Liver (tissue), 3 donors: Measurements from ENCODE around the gene FRK.

Source experiments
- EGR1 ChIP-seq, 2 donors: IDR thresholded peaks; 2 replicates each; pipeline ENCODE4 v1.6.1; 2016 to 2018; ENCODE audit warnings: antibody characterized with exemption in 2 of 2, low read depth in 2 of 2
- FOXA1 ChIP-seq: IDR thresholded peaks from 2 replicates; pipeline ENCODE4 v1.6.1; 2016; ENCODE audit warnings: antibody characterized with exemption
- GABPA ChIP-seq, 2 donors: IDR thresholded peaks in 1 of 2; conservative IDR thresholded peaks in 1 of 2; 2 replicates each; pipeline ENCODE4 v1.6.1; 2016; ENCODE audit warnings: antibody characterized with exemption in 2 of 2, mild to moderate bottlenecking in 1 of 2, moderate library complexity in 1 of 2
- HNF4A ChIP-seq, 2 donors: conservative IDR thresholded peaks; 2 replicates each; pipeline ENCODE4 v1.6.1; 2016; ENCODE audit warnings: antibody characterized with exemption in 2 of 2, mild to moderate bottlenecking in 2 of 2
- JUND ChIP-seq, 2 donors: IDR thresholded peaks; 2 replicates each; pipeline ENCODE4 v1.6.1; 2016; ENCODE audit warnings: antibody characterized with exemption in 2 of 2
- MAX ChIP-seq: IDR thresholded peaks from 2 replicates; pipeline ENCODE4 v1.6.1; 2016; ENCODE audit warnings: antibody characterized with exemption
- NR2F2 ChIP-seq: IDR thresholded peaks from 2 replicates; pipeline ENCODE4 v1.6.1; 2016; ENCODE audit warnings: antibody characterized with exemption
- RAD21 ChIP-seq, 2 donors: IDR thresholded peaks; 2 replicates each; pipeline ENCODE4 v1.6.1; 2016; ENCODE audit warnings: antibody characterized with exemption in 2 of 2, mild to moderate bottlenecking in 2 of 2
- SP1 ChIP-seq: IDR thresholded peaks from 2 replicates; pipeline ENCODE4 v1.6.1; 2018; ENCODE audit warnings: antibody characterized with exemption, mild to moderate bottlenecking
- TAF1 ChIP-seq: conservative IDR thresholded peaks from 2 replicates; pipeline ENCODE4 v1.6.1; 2016; ENCODE audit warnings: antibody characterized with exemption, mild to moderate bottlenecking
- YY1 ChIP-seq: IDR thresholded peaks from 2 replicates; pipeline ENCODE4 v1.6.1; 2016; ENCODE audit warnings: antibody characterized with exemption, mild to moderate bottlenecking
- ZBTB33 ChIP-seq: IDR thresholded peaks from 2 replicates; pipeline ENCODE4 v1.6.1; 2016; ENCODE audit warnings: antibody characterized with exemption
- TF ChIP-seq, protein P1 (sequence below): fragments of 150-350 bp; IDR thresholded peaks from 2 replicates; pipeline ENCODE4 v1.5.1; 2017; ENCODE audit warnings: improper control_type of control experiment, low read depth, low read length; ENCODE audit not compliant: missing input control
- TF ChIP-seq, protein P2 (sequence below): IDR thresholded peaks from 2 replicates; pipeline ENCODE4 v1.6.1; 2016; ENCODE audit warnings: antibody characterized with exemption, mild to moderate bottlenecking
- donor health status: healthy.
- donor health status: healthy.

DNA sequence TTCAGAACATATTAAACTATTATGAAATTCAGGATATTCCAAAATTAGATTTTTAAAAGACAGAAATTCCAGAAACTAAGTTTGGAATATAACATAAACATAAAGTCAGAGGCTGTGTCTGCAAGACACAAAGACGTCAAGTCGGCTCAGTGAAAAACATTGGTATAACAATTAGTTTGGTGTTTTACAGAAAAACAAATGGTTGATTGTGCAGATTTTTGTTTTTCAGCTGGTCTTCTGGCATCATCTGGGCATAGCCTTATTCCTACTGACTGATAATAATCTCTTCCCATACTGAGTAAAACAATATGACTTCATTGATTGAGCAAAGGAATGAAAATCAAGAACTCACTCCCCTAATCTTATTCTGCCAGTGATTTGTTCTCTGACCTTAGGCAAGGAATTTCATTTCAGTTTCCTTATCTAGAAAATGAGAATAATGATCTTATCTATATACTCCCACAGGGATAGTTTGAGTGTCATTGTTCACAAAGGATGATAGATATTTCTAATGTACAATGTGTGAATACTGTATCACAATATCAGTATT, 84.3 kb downstream of the FRK start:
- TF ChIP-seq, protein P1, sequence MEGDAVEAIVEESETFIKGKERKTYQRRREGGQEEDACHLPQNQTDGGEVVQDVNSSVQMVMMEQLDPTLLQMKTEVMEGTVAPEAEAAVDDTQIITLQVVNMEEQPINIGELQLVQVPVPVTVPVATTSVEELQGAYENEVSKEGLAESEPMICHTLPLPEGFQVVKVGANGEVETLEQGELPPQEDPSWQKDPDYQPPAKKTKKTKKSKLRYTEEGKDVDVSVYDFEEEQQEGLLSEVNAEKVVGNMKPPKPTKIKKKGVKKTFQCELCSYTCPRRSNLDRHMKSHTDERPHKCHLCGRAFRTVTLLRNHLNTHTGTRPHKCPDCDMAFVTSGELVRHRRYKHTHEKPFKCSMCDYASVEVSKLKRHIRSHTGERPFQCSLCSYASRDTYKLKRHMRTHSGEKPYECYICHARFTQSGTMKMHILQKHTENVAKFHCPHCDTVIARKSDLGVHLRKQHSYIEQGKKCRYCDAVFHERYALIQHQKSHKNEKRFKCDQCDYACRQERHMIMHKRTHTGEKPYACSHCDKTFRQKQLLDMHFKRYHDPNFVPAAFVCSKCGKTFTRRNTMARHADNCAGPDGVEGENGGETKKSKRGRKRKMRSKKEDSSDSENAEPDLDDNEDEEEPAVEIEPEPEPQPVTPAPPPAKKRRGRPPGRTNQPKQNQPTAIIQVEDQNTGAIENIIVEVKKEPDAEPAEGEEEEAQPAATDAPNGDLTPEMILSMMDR: no peak
- TF ChIP-seq MAX: no peak
- TF ChIP-seq GABPA (IDR thresholded peaks at IDR 0.05 in 1 of 2, conservative IDR thresholded peaks at IDR 0.05 in 1 of 2): no peak
- TF ChIP-seq RAD21 (IDR thresholded peaks at IDR 0.05): no peak
- no peak for TF ChIP-seq TAF1
- no peak for TF ChIP-seq FOXA1
- no peak for TF ChIP-seq HNF4A (conservative IDR thresholded peaks at IDR 0.05)
- TF ChIP-seq SP1: no peak
- no peak for TF ChIP-seq EGR1 (IDR thresholded peaks at IDR 0.05; ENCODE audit: low read depth in 2 of 2)
- TF ChIP-seq, protein P2, sequence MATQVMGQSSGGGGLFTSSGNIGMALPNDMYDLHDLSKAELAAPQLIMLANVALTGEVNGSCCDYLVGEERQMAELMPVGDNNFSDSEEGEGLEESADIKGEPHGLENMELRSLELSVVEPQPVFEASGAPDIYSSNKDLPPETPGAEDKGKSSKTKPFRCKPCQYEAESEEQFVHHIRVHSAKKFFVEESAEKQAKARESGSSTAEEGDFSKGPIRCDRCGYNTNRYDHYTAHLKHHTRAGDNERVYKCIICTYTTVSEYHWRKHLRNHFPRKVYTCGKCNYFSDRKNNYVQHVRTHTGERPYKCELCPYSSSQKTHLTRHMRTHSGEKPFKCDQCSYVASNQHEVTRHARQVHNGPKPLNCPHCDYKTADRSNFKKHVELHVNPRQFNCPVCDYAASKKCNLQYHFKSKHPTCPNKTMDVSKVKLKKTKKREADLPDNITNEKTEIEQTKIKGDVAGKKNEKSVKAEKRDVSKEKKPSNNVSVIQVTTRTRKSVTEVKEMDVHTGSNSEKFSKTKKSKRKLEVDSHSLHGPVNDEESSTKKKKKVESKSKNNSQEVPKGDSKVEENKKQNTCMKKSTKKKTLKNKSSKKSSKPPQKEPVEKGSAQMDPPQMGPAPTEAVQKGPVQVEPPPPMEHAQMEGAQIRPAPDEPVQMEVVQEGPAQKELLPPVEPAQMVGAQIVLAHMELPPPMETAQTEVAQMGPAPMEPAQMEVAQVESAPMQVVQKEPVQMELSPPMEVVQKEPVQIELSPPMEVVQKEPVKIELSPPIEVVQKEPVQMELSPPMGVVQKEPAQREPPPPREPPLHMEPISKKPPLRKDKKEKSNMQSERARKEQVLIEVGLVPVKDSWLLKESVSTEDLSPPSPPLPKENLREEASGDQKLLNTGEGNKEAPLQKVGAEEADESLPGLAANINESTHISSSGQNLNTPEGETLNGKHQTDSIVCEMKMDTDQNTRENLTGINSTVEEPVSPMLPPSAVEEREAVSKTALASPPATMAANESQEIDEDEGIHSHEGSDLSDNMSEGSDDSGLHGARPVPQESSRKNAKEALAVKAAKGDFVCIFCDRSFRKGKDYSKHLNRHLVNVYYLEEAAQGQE: no peak
- TF ChIP-seq ZBTB33: no peak
- no peak for TF ChIP-seq YY1
- no peak for TF ChIP-seq JUND (IDR thresholded peaks at IDR 0.05)
- no peak for TF ChIP-seq NR2F2
